Activated CD8-positive, alpha-beta T cell treated with anti-CD3 and anti-CD28 coated beads, Interleukin-2, amount 10 ng/mL, durations not matched to agents 7 days and 5 days (primary cell): ENCODE data around the gene PPAN. TPM values are rescaled to one million over a fixed set of nuclear protein-coding genes. Genes with fewer than 3 reads are reported as not detected.

ENCODE experiments used
- total RNA-seq, 2 experiments: library from RNA; stranded (reverse); gene quantifications; one replicate each; pipeline ENCODE4 v1.2.3, GENCODE V29; 2021

The PPAN gene
- total RNA-seq, 2 experiments from 2014 or later: 107 to 121 TPM

Other genes with a start within 250 kb of the PPAN start
- gene OLFM2, start 169.8 kb upstream of the PPAN start, total RNA-seq: 1 to 10 TPM; 9.2 to 9.9 TPM
- gene COL5A3, start 95.9 kb upstream of the PPAN start, total RNA-seq: under 1 TPM; 0.13 to 0.18 TPM
- not detected for gene RDH8, start 92.9 kb upstream of the PPAN start, total RNA-seq
- gene SHFL, start 20.0 kb upstream of the PPAN start, total RNA-seq: 10 to 100 TPM; 81.2 to 89.5 TPM
- gene ANGPTL6, start 3.7 kb upstream of the PPAN start, total RNA-seq: 1 to 10 TPM; 3.7 to 3.9 TPM
- 10 to 100 TPM; 50.4 to 53.6 TPM for gene P2RY11, start 5.3 kb downstream of the PPAN start, total RNA-seq
- 100 to 1,000 TPM; 229 to 241 TPM for gene EIF3G, start 13.5 kb downstream of the PPAN start, total RNA-seq
- gene DNMT1, start 88.6 kb downstream of the PPAN start, total RNA-seq: 100 to 1,000 TPM; 408 to 412 TPM
- 1 to 10 TPM; 3.5 to 3.8 TPM for gene S1PR2, start 125.0 kb downstream of the PPAN start, total RNA-seq
- 10 to 100 TPM; 85.9 to 87.0 TPM for gene MRPL4, start 145.9 kb downstream of the PPAN start, total RNA-seq
- 10 to 100 TPM; 10.7 to 11.1 TPM for gene ICAM1, start 164.8 kb downstream of the PPAN start, total RNA-seq
- gene ICAM4, start 180.6 kb downstream of the PPAN start, total RNA-seq: 1 to 10 TPM in 1 of 2 experiments, under 1 TPM in 1; 0.99 to 1.1 TPM
- gene ICAM5, start 183.6 kb downstream of the PPAN start, total RNA-seq: under 1 TPM; 0.29 to 0.57 TPM
- 1 to 10 TPM; 3.4 to 3.8 TPM for gene ZGLP1, start 203.5 kb downstream of the PPAN start, total RNA-seq
- 1 to 10 TPM; 8.2 to 9.4 TPM for gene FDX2, start 209.7 kb downstream of the PPAN start, total RNA-seq
- gene RAVER1, start 227.2 kb downstream of the PPAN start, total RNA-seq: 10 to 100 TPM; 79.8 to 91.7 TPM
- gene ICAM3, start 233.3 kb downstream of the PPAN start, total RNA-seq: 100 to 1,000 TPM; 194 to 202 TPM